HG03103 (cell line): Measurements from ENCODE around the gene CTH.
"Not testable (repeated sequence)": the region's sequence is repeated elsewhere in the genome, so short reads cannot be mapped to it uniquely, and the experiment has no call there.

Source experiments
- ATAC-seq: cut with Tn5 transposase; IDR thresholded peaks from one replicate; pipeline ENCODE4 v1.9.1; 2021; ENCODE audit warnings: low read depth; ENCODE audit not compliant: unreplicated experiment

CTH gene

DNA sequence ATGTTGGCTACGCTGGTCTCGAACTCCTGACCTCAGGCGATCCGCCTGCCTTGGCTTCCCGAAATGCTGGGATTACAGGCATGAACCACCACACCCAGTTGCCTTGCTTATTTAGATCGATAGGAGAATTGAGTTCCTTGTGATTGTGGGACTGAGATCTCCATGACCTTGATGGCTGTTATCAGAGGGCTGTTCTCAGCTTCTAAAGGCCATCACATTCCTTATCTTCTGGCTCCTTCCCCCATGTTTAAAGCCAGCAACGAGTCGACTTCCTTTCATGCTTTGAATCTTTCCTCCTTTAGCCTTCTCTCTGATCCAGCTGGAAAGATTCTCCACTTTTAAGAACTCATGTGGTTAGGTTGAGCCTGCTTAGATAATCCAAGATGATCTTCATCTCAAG, 38.0 kb downstream of the CTH start:
- ATAC-seq = no peak

DNA sequence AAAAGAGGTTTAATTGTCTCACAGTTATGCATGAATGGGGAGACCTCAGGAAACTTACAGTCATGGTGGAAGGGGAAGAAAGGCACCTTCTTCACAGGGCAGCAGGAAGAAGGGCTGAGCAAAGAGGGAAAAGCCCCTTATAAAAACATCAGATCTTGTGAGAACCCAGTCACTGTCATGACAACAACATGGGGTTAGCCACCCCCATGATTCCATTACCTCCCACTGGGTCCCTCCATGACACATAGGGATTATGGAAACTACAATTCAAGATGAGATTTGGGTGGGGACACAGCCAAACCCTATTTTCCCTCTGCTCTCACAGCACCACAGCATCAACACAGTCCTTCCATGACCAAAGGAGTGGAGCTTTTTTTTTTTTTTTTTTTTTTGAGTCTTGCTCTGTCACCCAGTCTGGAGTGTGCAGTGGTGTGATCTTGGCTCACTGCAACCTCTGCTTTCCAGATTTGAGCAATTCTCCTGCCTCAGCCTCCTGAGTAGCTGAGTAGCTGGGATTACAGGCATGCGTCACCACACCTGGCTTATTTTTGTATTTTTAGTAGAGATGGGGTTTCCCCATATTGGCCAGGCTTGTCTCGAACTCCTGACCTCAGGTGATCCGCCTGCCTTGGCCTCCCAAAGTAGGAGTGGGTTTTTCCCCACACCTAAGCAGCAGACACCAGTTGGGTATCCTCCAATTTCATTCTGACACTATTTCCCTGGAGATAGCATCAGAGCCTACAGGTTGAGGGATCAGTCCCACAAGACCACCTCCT, 41.3 kb downstream of the CTH start:
- not testable (repeated sequence) for ATAC-seq

DNA sequence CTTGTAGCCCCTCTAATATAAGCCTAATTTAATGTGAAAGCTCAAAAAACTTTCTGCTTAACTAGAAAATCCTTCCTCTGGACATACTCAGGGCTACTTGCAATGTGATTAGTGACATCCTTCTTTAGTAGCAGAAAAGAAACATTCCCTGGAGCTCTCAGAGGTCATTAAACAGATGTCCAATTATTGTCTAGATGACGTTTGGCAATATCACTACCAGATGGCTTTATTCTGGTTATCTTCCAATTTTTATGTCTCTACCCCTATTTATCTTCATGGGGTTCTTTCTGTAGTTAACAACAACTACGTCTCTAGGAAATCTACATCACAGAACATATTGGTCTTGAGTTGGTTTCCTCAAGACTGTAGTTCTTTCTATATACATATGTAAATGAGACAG, 44.2 kb downstream of the CTH start:
- ATAC-seq = no peak

GRCh38 chr1:70458131-70458530, 47.1 kb downstream of the CTH start:
- no peak for ATAC-seq

- ATAC-seq = no peak
Measured at GRCh38 chr1:70459496-70460225, 48.6 kb downstream of the CTH start.

GRCh38 chr1:70460740-70461713, 50.0 kb downstream of the CTH start:
- ATAC-seq = not testable (repeated sequence)

GRCh38 chr1:70462611-70463010, 51.5 kb downstream of the CTH start:
- no peak for ATAC-seq

- no peak for ATAC-seq
Measured at GRCh38 chr1:70465911-70466310, 54.8 kb downstream of the CTH start.

- no peak for ATAC-seq
Measured at GRCh38 chr1:70467531-70467930, 56.5 kb downstream of the CTH start.

GRCh38 chr1:70468180-70468579, 57.1 kb downstream of the CTH start:
- no peak for ATAC-seq

DNA sequence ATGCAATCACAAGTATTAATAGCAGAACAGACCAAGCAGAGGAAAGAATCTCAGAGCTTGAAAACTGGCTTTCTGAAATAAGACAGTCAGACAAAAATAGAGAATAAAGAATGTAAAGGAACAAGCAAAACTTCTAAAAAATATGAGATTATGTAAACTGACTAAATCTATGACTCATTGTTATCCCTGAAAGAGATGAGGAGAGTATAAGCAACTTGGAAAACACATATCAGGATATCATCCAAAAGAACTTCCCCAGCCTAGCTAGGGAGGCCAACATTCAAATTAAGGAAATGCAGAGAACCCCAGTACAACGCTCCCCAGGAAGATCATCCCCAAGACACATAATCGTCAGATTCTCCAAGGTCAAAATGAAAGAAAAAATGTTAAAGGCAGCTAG, 58.1 kb downstream of the CTH start:
- ATAC-seq = not testable (repeated sequence)

GRCh38 chr1:70475023-70475422, 64.0 kb downstream of the CTH start:
- no peak for ATAC-seq

DNA sequence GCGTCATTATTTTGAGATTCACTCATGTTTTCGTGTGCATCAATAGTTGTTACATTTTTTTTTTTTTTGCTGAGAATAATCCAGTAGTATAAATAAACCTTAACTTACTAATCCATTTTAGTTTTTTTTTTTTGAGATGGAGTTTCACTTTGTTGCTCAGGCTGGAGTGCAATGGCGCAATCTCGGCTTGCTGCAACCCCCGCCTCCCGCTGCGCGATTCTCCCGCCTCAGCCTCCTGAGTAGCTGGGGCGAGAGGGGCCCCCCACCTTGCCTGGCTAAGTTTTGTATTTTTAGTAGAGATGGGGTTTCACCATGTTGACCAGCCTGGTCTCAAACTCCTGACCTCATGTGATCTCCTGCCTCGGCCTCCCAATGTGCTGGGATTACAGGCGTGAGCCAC, 66.0 kb downstream of the CTH start:
- ATAC-seq = no peak

DNA sequence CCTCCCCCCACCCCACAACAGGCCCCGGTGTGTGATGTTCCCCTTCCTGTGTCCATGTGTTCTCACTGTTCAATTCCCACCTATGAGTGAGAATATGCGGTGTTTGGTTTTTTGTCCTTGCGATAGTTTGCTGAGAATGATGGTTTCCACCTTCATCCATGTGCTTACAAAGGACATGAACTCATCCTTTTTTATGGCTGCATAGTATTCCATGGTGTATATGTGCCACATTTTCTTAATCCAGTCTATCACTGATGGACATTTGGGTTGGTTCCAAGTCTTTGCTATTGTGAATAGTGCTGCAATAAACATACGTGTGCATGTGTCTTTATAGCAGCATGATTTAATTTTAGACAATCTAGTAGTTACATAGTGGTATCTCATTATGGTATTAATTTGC, 66.8 kb downstream of the CTH start:
- ATAC-seq = not testable (repeated sequence)

- ATAC-seq = no peak
Measured at GRCh38 chr1:70483342-70483741, 72.3 kb downstream of the CTH start.

DNA sequence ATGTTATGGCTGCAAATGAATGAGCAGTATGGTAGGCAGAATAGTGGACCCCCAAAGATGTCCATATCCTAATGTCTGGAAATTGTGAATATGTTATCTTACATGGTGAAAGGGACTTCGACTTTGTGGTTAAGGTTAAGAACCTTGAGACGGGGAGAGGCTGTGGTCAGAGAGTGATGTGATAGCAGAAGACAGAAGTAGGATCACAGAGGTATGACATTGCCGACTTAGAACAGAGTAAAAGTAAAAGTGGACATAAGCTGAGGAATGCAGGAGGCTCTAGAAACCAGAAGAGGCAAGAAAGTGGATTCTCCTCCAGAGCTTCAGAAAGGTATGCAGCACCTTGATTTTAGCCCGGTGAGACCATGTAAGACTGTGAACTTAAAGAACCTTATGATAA, 74.6 kb downstream of the CTH start:
- ATAC-seq = no peak

DNA sequence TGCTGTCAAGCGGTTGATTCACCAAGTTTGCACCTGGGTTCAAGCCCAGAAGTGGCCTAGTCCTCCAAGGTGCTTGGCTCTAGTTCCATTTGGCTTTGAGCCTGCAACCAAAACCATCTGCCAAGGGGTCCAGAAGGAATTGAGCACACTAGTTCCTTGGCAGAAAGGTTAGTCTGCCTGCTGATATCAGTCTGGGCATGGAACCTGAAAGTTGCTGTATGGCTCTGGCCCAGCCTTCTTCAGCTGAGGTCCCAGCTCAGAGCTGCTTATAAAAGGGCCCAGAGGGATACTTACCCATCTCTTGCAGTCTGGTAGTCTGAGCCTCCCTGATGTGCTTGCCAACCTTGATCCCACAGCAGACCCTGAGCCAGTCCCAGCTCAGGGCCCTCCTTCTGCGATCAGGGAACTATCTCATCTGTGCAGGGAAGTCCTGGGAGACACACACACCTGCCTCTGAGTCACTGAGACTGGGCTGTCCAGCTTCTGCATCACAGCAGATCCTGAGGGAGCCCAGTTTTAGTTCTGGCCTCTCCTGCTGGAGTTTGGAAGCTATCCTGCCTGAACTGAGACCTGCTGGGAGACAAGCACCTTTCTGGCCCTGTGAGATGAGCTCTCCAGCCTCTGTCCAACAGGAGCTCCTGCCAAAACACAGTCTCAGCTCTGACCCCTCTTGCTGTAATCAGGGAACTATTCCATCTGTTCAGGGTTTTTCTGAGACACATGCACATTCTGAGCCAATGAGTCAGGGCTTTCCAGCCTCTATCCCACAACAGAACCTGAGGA, 75.8 kb downstream of the CTH start:
- ATAC-seq = no peak

- ATAC-seq = no peak
Measured at GRCh38 chr1:70487459-70487815, 76.4 kb downstream of the CTH start.

DNA sequence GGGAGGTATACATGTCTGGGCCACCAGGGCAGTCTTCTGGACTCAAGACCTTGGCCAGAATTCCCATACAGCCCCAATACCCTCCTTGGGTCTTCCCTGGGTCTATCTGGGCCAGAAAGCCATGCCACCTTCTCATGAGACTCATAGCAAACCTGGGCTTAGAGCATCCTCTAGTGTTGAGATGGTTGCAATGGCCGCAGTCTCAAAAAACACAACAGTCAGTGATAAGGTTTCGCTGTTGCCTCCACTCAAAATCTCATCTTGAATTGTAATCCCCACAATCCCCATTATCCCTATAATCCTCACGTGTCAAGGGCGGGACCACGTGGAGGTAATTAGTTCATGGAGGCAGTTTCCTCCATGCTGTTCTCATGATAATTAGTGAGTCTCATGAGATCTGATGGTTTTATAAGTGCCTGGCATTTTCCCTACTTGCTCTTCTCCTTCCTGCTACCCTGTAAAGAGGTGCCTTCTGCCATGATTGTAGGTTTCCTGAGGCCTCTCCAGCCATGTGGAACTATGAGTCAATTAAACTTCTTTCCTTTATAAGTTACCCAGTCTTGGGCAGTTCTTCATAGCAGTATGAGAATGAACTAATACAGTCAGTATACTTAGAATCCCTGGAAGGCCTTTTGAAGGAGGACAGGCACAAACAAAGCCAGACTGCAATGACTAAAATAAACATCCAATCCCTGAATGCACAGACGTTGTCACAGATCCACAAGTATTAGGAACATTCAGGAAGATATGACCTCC, 77.0 kb downstream of the CTH start:
- ATAC-seq = peak; percentile 78
